DMS 273 (cell line): ENCODE results near the gene CHMP2A.
"Not testable (repeated sequence)": the region's sequence is repeated elsewhere in the genome, so short reads cannot be mapped to it uniquely, and the experiment has no call there.

Experiments
- DNase-seq: peaks from one replicate; lab custom pipeline; 2025; ENCODE audit not compliant: unreplicated experiment; lab: John Stamatoyannopoulos, UW

The CHMP2A gene

GRCh38 chr19:58554494-58555368 is at the start of gene CHMP2A:
Gene CHMP2A, minus strand, starts transcription at chr19:58555105. Its CDS starts 893 bp downstream, at chr19:58554212.
- DNase-seq = no peak

DNA sequence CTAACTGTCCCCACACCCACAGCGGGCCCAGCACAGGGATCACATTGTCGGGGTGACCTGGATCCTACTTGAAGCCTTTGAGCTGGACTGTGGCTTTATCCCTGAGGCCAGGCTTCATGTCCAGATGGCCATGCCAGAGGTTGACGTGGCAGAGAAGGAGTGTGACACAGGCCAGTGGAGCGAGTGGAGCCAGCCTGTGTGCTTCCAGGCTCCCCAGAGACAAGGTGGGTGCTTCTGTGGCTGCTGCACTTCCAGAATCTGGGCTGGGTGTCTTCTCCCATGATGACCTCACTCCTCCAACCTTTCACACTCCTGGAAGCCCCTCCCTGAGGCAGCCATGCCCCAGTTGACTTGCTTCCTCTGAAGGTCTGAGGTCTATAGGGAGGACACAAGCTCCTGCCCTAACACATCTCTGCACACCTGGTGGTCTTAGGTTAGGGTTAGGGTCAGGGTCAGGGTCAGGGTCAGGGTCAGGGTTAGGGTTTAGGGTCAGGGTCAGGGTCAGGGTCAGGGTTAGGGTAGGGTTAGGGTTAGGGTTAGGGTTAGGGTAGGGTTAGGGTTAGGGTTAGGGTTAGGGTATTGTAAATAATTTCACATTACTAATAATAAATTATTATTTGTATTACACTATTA is 31.3 kb upstream of the CHMP2A start:
- no peak for DNase-seq

- DNase-seq = no peak
These were observed 30.7 kb upstream of the CHMP2A start for GRCh38 chr19:58585442-58586132.

GRCh38 chr19:58584498-58585441 is 29.9 kb upstream of the CHMP2A start:
- DNase-seq = no peak

DNA sequence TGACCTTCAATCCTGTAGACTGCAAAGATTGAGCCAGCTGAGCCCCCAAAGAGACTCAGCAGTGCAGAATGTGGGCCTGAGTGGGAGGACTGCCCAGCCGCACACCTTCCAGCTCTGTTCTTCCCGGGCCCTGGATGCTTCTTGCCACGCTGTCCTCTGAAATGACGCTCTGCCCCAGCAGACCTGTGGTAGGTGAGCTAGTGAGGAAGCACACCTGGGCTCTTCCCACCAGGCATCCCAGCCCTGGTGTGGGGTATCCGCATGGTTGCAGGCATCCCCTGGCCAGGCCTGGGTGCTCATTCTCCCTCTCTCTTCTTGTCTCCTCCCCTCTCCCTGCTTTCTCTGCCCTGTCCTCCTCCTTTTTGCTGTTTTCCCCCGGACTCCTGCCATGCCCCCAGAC is 28.1 kb upstream of the CHMP2A start:
- no peak for DNase-seq

DNA sequence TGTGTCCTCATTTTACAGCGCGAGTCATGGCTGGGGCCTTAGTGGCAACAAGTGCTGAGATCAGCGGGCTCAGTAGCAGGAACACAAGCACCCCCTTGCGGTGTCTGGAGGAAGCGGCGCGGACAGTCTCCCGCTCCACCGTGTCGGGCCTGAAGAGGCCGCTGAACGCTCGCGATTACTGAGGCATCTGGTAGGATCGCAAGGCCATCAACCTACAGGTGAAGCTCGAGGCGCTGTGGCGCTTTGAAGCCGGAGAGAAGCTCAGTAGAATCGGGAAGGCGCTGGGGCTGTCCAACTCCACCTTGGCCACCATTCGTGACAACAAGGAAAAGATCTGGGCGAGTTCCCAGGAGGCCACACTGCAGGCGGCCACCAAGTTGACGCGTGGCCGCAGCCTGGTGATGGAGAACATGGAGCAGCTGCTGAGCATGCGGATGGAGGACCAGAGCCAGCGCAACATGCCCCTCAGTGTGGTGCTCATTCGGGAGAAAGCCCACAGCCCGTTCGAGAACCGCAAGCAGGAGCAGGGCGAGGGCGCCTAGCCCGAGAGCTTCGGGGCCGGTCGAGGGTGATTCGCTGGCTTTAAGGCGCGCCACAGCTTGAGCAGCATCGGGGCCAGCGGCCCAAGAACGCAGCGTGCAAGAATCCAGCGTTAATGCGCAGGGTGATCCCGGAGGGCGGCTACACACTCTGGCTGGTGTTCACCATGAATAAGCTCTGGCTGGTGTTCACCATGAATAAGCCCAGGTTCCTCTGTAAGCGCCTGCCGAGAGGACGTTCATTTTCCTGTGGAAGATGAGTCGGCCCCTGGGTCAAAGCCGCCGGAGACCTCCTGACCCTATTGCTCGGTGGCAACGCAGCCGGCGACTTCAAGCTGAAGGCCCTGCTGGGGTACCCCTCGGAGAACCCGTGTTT is 26.6 kb upstream of the CHMP2A start:
- DNase-seq = no peak

DNA sequence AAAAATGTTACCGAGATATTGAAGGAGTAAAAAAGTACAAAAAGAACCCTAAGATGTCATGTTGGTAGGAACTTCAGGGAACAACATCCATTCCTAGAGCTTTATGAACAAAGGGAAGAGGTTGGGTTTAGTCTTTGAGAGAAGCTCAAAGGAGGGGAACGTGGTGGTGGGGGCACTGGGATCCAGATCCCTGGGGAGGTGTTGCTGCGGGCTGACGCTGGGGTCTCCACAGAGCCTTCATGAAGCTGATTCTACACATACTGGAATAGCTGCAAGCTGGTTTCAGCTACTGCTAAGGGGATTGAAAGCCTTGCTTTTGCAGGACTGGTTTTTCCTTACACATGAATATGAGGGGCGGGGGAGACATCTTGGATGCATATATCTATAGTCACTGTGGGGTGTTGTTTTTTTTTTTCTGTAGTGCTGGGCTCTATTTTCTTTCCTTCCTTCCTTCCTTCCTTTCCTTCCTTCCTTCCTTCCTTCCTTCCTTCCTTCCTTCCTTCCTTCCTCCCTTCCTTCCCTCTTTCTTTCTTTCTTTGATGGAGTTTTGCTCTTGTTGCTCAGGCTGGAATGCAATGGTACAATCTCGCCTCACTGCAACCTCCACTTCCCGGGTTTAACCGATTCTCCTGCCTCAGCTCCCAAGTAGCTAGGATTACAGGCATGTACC is 24.7 kb upstream of the CHMP2A start:
- no peak for DNase-seq

- DNase-seq = no peak
These were observed 23.4 kb upstream of the CHMP2A start for GRCh38 chr19:58578012-58578925.

GRCh38 chr19:58577581-58577980 is 22.7 kb upstream of the CHMP2A start:
- not testable (repeated sequence) for DNase-seq

- DNase-seq = no peak
These were observed 20.5 kb upstream of the CHMP2A start for GRCh38 chr19:58575183-58576041.

GRCh38 chr19:58573658-58574164 is 18.8 kb upstream of the CHMP2A start:
- no peak for DNase-seq

- DNase-seq = no peak
These were observed 18.1 kb upstream of the CHMP2A start, which contains the start of gene MZF1 for GRCh38 chr19:58572818-58573657. Gene MZF1, minus strand, starts transcription at chr19:58573335. Its CDS starts 1,946 bp downstream, at chr19:58571389.

DNA sequence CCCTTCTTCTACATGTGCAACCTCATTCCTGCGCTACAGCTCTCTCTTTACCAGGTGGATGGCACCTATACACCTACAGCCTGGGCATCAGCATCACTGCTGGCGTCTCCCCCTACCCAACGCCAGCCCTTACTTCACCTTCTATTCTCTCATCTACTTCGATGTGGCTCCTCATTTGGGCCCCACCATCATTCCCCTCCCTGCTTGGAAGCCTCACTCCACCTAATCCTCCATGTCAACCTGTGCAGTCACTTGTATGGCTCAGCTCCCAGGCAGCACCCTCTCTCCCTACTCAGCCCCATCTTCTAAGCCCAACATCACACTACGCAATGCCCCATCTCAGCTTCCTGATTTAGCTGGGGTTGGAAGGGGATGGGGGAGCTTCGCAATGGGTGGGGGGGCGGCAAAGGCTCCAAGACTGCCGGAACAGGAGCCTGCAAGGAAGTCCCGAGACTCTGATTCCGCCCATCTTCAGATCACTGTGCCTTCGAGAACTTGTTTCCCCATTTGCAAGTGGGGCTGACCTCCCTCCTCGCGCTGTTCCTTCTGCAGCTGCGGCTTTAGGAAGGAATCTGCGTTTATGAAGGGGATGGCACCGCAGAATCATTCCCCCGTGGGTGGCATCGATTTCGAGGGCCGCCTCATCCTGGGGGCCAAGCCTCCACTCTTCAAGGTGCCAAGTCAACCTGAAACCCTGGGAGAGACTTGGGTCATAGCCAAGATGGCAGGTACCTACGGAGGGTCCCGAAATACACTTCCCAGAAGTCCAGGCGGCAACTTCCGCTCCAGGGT is 17.3 kb upstream of the CHMP2A start:
- DNase-seq = no peak

DNA sequence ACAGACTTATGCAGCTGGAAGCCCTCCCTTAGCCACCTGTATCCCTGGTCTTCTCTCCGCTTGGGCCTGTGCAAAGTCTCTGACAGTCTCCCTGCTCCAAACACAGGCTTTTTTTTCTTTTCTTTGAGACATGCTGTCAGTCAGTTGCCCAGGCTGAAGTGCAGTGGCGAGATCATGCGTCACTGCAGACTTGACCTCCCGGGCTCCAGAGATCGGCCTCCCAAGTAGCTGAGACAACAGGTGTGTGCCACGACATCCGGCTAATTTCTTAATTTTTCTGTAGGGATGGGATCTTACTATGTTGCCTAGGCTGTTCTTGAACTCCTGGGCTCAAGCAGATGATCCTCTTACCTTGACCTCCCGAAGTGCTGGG is 16.7 kb upstream of the CHMP2A start:
- no peak for DNase-seq
